ENCODE results near the gene MCM8. TPM values are rescaled to one million over a fixed set of nuclear protein-coding genes. Genes with fewer than 3 reads are reported as not detected.

The MCM8 gene
- total RNA-seq, 1 donor from 2014 or later = 4.3 TPM

DNA sequence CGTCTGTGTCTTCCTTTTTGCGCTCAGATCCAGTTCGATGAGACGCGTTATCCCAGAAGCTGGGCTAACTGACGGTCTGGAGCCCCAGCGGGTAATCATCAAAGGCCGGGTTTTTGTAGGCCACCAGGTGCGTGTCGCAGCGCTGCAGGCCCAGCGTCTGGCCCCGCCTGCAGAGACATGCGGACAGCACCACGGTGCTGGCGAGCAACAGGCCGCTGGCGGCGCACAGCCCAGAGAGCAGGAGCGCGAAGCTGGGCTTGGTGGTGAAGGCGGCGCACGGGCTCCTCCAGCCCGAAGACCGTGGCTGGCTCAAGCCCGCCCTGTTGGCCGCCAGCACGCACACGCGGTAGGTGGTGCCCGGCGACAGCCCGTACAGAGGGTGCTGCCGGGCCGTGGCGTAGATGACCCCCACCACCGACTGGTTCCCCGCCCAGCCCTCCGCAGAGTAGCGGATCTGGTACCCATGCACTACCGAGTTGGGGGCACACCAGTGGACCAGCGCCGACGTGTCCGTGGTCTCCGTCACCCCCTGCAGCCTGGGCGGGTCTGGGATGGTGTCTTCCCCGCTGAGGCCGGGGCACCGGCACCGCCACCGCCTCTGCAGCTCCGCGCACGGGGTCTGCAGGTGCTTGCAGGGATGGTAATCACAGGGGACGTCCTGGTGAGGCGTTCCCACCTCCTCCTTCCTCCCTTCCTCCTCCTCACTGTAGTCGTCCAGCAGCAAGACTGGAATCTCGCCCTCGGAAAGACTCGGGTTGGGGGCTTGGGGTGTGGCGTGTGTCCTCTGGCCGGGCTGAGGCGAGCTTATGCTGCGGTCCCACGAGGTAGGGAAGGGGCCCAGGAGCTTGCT lies 90.7 kb downstream of the MCM8 start:
- no peak for DNase-seq (ENCODE audit: low spot score)

DNA sequence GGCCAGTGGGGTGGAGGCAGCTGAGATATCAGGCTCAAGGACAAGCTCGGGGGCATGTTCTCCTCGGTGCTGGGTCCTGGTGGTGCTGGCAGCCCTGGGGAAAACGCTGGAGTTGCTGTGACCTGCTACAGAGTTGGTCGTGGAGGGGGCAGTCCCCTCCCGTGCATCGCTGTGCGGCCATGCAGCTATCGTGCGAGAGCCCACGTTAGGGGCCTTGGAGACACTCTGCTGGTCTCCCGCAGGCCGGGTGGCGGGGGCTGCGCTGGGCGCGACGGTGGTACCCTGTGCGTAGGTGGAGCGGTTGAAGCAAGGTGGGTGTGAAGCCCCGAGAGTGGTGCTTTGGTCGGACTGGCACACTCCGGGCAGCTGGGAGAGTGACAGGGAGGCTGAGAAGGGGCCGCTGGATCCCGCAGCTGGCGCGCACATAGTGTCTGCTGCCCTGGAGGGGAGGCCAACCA lies 91.4 kb downstream of the MCM8 start:
- no peak for DNase-seq (ENCODE audit: low spot score)

DNA sequence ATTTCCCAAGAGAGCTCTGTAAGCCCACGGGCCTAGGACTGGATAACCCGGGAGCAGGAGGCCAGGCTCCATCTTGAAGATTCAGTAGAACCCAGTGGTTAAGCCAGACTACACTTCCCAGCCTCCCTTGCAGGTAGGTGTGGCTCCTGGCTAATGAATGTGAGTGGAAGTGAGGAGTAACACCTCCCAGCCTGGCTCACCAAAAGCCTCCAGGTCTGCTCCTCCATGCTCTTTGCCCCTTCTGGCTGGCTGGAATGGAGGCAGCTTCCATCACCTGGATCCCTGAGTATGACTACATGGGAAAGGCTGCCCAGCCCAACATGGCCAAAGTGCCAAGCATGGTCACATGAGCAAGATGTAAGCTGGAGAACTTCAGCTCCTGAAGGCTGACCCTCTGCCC lies 93.7 kb downstream of the MCM8 start:
- DNase-seq (ENCODE audit: low spot score) = no peak

DNA sequence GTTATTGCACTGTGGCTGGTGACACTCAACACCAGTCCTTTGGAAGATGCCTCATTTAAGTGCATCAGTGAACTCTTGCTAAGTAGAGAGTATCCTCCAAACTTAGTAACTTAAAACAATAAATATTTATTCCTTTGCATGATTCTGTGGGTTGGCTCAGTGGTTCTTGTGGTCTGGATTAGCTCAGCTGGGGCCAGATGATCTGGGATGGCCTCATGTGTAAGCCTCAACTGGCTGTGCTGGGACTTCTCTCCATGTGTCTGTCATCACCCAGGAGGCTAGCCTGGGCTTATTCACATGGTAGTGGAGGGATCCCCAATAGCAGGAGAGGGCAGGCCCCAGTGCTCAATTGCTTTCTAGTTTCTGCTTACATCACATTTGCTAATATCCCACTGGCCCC lies 95.1 kb downstream of the MCM8 start:
- no peak for DNase-seq (ENCODE audit: low spot score)

DNA sequence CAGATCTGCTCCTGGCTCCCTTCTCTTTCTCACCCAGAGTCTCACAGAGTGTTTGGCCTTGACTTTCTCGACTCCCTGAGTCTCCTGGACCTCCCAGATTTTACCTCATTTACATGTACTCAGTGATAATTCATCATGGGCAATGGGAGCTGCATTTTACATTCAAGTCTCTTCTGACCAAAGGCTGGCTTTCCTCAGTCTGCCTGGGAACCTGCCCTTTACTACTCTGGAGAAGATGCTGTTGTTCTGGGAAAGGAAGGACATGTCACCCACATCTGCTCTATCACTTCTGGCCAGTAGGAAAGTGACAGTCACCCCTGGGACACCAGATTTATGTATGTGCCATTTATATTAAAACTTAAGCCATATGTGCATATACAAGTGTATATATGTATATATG lies 96.0 kb downstream of the MCM8 start:
- no peak for DNase-seq (ENCODE audit: low spot score)

DNA sequence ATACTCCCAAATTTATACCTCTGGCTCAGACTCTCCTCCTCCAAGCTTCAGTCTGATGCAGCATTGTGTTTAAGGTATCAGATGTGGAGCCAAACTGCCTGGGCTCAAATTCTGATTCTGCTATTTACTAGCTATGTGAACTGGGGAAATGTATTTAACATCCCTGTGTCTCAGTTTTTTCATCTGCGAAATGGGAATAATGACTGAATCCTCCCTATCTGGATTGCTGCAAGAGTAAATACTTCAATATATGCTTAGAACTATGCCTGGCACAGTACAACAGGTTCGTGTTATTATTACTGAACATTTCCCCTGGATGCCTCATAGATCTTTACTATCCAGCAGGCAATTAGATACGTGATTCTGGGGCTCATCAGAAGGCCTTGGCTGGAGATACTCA lies 97.9 kb downstream of the MCM8 start:
- no peak for DNase-seq (ENCODE audit: low spot score)

Other genes starting within 250 kb of the MCM8 start
- gene SHLD1, start 200.3 kb upstream of the MCM8 start, total RNA-seq (ENCODE audit: insufficient read depth, low replicate concordance) = 14.7 TPM
- gene CHGB, start 39.1 kb upstream of the MCM8 start, total RNA-seq (ENCODE audit: insufficient read depth, low replicate concordance) = 1.2 TPM
- 11.6 TPM for gene TRMT6, start 119 bp upstream of the MCM8 start, total RNA-seq (ENCODE audit: insufficient read depth, low replicate concordance)
- 53.7 TPM for gene CRLS1, start 55.5 kb downstream of the MCM8 start, total RNA-seq (ENCODE audit: insufficient read depth, low replicate concordance)
- gene LRRN4, start 103.4 kb downstream of the MCM8 start, total RNA-seq (ENCODE audit: insufficient read depth, low replicate concordance) = not detected
- gene FERMT1, start 172.4 kb downstream of the MCM8 start, total RNA-seq (ENCODE audit: insufficient read depth, low replicate concordance) = 2.6 TPM